Measurements from ENCODE around the gene LGR5.

DNA sequence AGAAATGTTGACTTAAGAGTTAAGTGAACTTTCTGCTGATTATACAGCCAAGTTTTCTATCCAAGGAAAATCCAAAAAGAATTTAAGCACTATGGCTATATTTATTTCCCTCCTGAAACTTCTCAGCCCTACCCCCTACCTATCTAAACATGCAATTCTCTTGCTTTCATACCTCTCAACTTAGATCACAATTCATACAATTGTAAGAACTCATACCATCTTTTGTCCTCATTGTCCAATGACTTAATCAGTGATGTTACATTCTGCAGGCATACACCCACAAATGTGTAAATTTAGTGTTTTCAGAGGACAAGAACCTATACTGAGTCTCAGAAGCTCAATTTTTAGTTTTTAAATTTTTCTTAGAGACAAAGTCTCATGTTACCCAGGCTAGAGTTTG, 161.9 kb downstream of the LGR5 start:
- TF ChIP-seq CTCF (conservative IDR thresholded peaks at IDR 0.05; ENCODE audit: low read depth, low read length) (no peak), POLR2A (IDR thresholded peaks at IDR 0.05; ENCODE audit: low read depth, low read length) (no peak), RFX5 (IDR thresholded peaks at IDR 0.05; ENCODE audit: low read depth, low read length) (no peak), RAD21 (IDR thresholded peaks at IDR 0.05; ENCODE audit: low read length) (no peak), FOS (IDR thresholded peaks at IDR 0.05; ENCODE audit: low read depth, low read length) (no peak), RCOR1 (IDR thresholded peaks at IDR 0.05; ENCODE audit: insufficient replicate concordance, low read length) (no peak), NFE2L2 (IDR thresholded peaks at IDR 0.05; ENCODE audit: low read depth, low read length) (no peak), CHD1 (IDR thresholded peaks at IDR 0.05; ENCODE audit: low read depth, low read length) (no peak), CEBPB (IDR thresholded peaks at IDR 0.05; ENCODE audit: low read depth, low read length) (no peak), MXI1 (IDR thresholded peaks at IDR 0.05; ENCODE audit: borderline replicate concordance, low read depth, low read length) (no peak), BHLHE40 (IDR thresholded peaks at IDR 0.05; ENCODE audit: low read depth, low read length) (no peak)
- TF ChIP-seq, protein P1, sequence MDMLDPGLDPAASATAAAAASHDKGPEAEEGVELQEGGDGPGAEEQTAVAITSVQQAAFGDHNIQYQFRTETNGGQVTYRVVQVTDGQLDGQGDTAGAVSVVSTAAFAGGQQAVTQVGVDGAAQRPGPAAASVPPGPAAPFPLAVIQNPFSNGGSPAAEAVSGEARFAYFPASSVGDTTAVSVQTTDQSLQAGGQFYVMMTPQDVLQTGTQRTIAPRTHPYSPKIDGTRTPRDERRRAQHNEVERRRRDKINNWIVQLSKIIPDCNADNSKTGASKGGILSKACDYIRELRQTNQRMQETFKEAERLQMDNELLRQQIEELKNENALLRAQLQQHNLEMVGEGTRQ (IDR thresholded peaks at IDR 0.05; ENCODE audit: low read depth, low read length), result no peak
- TF ChIP-seq, protein P2, sequence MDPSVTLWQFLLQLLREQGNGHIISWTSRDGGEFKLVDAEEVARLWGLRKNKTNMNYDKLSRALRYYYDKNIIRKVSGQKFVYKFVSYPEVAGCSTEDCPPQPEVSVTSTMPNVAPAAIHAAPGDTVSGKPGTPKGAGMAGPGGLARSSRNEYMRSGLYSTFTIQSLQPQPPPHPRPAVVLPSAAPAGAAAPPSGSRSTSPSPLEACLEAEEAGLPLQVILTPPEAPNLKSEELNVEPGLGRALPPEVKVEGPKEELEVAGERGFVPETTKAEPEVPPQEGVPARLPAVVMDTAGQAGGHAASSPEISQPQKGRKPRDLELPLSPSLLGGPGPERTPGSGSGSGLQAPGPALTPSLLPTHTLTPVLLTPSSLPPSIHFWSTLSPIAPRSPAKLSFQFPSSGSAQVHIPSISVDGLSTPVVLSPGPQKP (IDR thresholded peaks at IDR 0.05; ENCODE audit: borderline replicate concordance, low read depth, low read length), result no peak

Data from IMR-90 (cell line).